ENCODE data around the gene KRTAP10-7.
"Not testable (repeated sequence)": the region's sequence is repeated elsewhere in the genome, so short reads cannot be mapped to it uniquely, and the experiment has no call there.

The KRTAP10-7 gene, protein sequence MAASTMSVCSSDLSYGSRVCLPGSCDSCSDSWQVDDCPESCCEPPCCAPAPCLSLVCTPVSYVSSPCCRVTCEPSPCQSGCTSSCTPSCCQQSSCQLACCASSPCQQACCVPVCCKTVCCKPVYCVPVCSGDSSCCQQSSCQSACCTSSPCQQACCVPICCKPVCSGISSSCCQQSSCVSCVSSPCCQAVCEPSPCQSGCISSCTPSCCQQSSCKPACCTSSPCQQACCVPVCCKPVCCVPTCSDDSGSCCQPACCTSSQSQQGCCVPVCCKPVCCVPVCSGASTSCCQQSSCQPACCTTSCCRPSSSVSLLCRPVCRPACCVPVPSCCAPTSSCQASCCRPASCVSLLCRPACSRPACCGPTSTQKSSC

GRCh38 chr21:44600118-44600978, at the start of gene KRTAP10-7:
KRTAP10-7 (plus strand) TSS chr21:44600597; CDS start chr21:44600622, 25 bp downstream.
- in situ Hi-C loops (cut with MboI; ENCODE audit: low sequenced_read_pairs) = not testable (repeated sequence)

GRCh38 chr21:44550807-44551206, 49.6 kb upstream of the KRTAP10-7 start:
- in situ Hi-C loops (cut with MboI; ENCODE audit: low sequenced_read_pairs) = no loop called here

- in situ Hi-C loops (cut with MboI; ENCODE audit: low sequenced_read_pairs) = no loop called here
Measured at GRCh38 chr21:44551340-44551961, 48.9 kb upstream of the KRTAP10-7 start, which contains the start of gene KRTAP10-2. KRTAP10-2 (minus strand) TSS chr21:44551505; CDS start chr21:44551458, 47 bp downstream.

DNA sequence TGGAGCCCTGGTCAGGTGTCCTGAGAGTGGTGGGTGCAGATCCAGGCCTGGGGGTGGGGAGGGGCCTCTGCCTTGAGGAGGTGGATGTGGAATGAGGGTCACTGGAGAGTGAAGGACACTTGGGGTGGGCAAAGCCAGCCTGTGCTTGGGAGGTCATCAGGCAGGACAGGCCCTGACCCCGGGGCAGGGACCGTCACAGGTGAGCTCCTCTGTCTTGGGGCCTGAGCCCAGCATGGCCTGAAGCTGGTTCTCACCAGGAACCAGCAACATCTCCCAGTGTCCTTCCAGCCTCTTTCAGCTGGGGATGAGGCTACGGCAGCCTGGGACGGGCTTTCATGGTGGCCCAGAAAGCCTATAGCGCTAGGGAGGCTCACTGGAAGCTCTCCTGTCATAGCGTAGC, 48.3 kb upstream of the KRTAP10-7 start:
- in situ Hi-C loops (cut with MboI; ENCODE audit: low sequenced_read_pairs) = no loop called here

DNA sequence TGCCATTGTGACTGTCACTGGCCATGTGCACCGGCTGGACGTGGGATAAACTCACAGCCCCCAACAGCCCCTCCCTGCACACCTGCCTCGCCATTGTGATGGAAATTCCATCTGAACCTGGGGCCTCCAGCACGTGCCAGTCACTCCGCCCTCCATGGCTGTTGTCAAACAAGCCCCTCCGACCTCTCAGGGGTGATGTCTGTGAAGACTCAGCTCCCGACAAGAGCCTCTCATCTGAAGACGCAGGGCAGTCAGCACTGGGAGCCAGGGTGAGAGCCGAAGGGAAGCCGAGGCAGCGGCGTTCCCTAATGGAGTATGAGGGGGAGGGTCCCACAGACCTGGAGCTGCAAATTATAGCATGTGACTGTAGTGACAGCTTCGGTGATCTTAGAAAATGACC, 47.7 kb upstream of the KRTAP10-7 start:
- in situ Hi-C loops (cut with MboI; ENCODE audit: low sequenced_read_pairs) = no loop called here

DNA sequence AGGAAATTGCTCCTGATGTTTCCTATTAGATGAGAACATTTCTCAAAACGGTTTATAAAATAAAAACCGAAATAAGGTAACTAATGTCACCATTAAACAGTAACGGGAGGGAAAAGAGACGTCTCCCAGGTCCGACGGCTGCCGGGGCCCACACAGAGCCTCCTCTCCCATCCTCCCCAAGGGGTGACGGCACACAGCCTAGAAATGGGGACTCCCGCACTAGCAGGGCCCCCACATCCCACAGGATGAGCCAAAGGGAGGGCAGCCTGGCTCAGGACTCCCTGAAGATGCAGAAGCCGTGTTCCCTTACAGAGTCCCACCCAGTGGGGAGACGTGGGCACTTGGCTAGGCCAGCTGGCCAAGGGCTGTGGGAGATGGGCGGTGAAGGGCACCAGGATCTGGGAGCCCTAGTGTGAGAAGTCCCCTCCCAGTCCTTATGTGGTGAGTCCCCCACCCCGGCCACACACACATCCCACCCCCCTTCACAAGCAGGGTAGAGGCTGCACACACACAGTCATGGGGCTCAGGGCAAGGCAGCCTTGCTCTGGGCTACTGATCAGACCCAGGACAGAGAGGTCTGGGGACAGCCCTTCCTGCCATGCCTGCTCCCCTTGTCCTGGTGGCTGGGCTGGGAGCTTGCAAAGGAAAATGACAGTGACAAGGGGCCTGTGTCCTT, 45.1 kb upstream of the KRTAP10-7 start:
- in situ Hi-C loops (cut with MboI; ENCODE audit: low sequenced_read_pairs) = no loop called here

GRCh38 chr21:44556879-44557278, 43.5 kb upstream of the KRTAP10-7 start:
- in situ Hi-C loops (cut with MboI; ENCODE audit: low sequenced_read_pairs) = no loop called here

DNA sequence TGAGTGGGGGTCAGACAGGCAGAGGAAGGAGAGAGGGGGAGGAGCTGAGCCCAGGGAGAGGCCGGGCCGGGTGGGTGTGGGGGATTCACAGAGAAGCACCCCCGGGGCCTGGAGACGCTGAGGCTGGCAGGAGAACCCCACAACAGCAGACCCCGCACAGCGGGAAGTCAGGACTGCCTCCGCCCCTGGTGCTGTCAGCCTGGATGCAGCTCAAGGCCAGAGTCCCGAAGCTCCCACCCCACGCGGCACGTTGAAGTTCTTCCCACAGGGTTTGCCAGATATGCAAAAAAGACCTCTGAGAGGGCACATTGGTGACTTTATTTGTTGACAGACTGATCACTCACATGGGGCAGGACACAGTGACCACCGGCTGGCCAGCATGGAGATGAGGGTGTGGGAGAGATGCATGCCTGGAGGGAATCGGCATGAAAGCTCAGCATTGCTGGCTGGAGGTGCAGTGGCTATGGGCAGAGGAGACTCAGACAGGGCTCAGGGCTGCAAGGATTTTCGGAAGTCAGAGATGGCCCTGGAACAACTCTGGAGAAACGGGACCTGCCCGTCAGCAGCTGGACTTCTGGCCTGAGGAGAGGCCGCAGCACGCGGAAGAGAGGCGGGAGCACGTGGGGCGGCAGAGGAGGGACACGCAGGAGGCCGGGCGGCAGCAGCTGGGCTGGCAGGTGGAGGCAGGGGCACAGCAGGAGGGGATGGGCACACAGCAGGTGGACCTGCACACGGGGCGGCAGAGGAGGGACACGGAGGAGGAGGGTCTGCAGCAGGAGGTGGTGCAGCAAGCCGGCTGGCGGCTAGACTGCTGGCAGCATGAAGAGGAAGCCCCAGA, 42.7 kb upstream of the KRTAP10-7 start:
- in situ Hi-C loops (cut with MboI; ENCODE audit: low sequenced_read_pairs) = no loop called here

GRCh38 chr21:44558329-44558675, 42.1 kb upstream of the KRTAP10-7 start:
- in situ Hi-C loops (cut with MboI; ENCODE audit: low sequenced_read_pairs) = not testable (repeated sequence)

DNA sequence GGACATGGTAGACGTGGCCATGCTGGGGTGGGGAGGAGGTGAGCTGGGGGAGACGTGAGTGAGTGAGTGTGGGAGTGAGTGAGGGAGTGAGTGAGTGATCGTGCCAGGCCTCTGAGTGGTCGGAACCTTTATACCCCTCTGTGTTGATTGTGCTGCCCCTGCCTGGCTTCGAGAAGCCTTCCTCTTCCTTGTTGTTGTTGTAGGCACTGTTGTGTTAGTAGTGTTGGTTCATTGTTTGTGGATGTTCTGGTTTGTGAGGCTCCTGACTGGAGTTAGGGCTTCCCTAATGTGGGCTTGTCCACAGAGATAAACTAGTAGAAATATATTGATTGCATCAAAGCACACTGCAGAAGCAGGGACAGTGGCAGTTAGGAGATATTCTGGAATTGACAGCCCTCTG, 41.7 kb upstream of the KRTAP10-7 start, which contains the start of gene KRTAP10-3:
Gene KRTAP10-3 (minus strand): TSS at position 101 of the 400 bp plus-strand sequence. CDS start 80 bp downstream, at position 21.
- in situ Hi-C loops (cut with MboI; ENCODE audit: low sequenced_read_pairs) = no loop called here

DNA sequence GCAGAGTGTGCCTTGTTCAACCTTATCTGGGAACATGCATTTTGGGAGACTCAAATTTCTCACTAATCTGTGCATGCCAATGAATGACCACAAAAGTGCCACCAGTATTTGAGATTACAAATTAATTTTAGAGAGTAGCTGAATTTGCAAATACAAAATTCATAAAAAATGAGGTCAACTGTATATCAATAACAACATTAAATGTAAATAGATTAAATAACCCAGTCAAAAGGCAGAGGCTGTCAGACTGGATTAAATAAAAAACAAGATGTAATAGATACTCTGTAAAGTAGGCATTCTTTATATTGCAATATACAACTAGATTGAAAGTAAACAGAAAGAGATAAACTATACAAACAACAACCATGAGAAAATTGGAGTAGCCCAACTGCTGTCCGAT, 36.3 kb upstream of the KRTAP10-7 start:
- in situ Hi-C loops (cut with MboI; ENCODE audit: low sequenced_read_pairs) = no loop called here

DNA sequence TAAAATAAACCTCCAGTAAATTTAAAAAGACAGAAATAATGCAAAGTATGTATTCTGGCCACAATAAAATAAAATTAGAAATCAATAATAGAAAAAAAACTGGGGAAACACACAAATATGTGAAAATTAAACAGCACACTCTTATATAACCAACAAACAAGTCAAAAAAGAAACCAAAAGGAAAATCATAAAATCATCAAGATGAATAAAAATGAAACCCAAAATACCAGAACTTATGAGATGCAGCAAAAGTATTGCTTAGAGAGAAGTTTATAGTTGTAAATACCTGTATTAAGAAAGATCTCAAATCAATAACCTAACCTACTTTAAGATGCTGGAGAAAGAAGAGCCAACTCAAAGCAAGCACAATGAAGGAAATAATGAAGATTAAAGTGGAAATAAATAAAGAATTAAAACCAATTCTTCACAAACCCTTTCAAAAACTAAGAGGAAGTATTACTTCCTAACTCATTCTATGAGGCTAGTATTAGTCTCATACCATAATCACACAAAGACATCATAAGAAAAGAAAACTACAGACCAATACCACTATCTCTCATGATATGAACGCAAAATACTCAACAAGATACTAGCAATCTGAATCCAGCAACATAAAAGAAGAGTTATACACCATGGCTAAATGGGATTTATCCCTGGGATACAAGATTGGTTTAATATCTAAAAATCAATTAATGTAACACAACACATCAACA, 35.4 kb upstream of the KRTAP10-7 start:
- in situ Hi-C loops (cut with MboI; ENCODE audit: low sequenced_read_pairs) = no loop called here

DNA sequence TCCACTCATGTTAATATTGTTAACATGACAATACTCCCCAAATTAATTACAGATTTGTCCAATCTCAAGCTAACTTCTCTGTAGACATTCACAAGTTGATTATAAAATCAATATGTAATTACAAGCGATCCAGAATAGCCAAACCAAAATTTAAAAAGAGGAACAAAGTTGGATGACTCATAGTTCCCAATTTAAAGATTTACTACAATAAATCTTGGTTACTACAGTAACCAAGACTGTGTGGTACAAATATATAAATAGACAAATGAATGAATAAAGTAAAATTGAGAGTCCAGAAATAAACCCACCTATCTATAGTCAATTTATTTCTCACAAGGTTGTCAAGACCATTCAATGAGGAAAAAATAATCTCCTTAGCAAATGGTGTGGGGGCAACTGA, 34.0 kb upstream of the KRTAP10-7 start:
- in situ Hi-C loops (cut with MboI; ENCODE audit: low sequenced_read_pairs) = no loop called here

DNA sequence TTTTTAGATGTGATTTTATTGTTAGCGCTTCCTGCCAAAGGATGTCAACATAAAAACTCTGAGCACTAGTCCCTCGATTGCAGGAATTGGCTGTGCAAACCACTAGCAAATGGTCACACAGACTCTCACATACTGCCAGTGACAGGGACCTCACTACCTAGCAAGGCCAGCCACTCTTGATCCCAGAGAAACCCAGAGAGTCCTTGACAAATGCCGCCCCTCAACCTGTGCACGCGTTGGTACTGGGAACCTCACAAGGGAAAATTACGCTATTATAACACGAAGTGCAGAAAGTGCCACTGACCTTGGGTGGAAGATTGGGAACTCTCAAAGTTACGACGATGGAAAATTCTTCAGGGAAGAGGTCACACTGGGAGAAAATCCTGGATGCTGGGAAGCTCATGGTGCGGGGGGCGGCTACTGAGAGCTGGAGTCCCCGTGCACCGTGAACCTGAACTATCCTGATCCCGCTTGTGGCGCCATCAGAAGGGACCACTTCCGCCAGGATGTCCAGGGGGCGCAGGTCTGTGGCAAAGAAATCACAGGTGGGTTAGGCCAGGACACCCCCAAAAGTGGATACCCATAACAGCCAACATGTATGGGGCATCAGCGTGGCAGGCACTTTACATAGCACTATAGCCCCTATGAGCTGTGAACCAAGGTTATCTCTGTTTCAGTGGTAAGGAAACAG, 32.8 kb upstream of the KRTAP10-7 start:
- in situ Hi-C loops (cut with MboI; ENCODE audit: low sequenced_read_pairs) = no loop called here

- in situ Hi-C loops (cut with MboI; ENCODE audit: low sequenced_read_pairs) = no loop called here
Measured at GRCh38 chr21:44568261-44568660, 32.1 kb upstream of the KRTAP10-7 start.

- in situ Hi-C loops (cut with MboI; ENCODE audit: low sequenced_read_pairs) = no loop called here
Measured at GRCh38 chr21:44568667-44569556, 31.5 kb upstream of the KRTAP10-7 start.

DNA sequence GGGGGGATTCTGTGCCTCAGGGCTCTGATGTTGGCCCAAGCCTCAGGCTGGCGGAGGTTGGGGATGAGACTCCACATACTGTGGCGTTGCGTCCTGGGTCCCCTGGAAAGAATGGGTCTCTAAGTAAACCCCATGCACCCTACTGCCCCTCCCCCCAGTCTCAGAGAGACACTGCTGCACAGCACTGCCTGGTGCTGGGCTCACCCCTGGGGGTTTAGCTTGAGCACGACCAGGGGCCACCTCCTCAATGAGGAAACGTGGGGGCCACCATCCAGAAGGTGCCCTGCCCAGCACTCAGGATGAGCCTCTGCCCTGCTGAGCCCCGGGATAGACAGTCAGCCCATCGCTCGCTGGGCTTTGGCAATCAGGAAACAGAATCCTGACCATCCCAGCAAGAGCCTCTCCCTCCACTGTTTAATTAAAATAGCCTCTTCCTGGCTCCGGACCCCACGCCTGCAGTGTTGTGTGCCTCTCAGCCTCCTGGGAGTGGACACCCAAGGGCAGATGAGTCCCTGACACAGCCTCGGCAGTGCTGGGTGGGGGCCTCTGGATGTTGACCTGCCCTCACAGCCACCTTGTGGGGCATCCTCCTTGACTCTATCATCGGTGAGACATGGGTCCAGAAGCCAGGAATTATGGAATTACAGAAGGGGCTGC, 30.4 kb upstream of the KRTAP10-7 start:
- in situ Hi-C loops (cut with MboI; ENCODE audit: low sequenced_read_pairs) = no loop called here

All from hTERT RPE-1 (cell line).